ENCODE measurements around the gene BMPR1A. TPM values are rescaled to one million over a fixed set of nuclear protein-coding genes. Genes with fewer than 3 reads are reported as not detected.
"Not testable (repeated sequence)": the region's sequence is repeated elsewhere in the genome, so short reads cannot be mapped to it uniquely, and the experiment has no call there.

BMPR1A gene
- total and polyA plus RNA-seq, 4 donors = 38.1 to 84.0 (median 63.4) TPM

GRCh38 chr10:86862786-86863483 is 106.5 kb downstream of the BMPR1A start:
- Histone ChIP-seq H3K4me3 (ENCODE audit: low read depth, low read length) (no peak overlapping the region), H3K36me3 (ENCODE audit: control insufficient read depth, insufficient read depth, low read length) (no peaks in the 10 kb centered on the region), H3K9me3 (ENCODE audit: control insufficient read depth, insufficient read depth, low read length) (no peaks in the 10 kb centered on the region), H3K27ac (ENCODE audit: low read depth, low read length) (no peak overlapping the region), H3K4me1 (ENCODE audit: control insufficient read depth, insufficient read depth, low read length) (peaks cover 20% of the 10 kb centered on the region), H3K27me3 (ENCODE audit: control insufficient read depth, insufficient read depth, low read length) (no peaks in the 10 kb centered on the region)
- no peak for DNase-seq (ENCODE audit: low read depth in 4 of 6, low spot score in 6 of 6)
- 100% methylated on average over 3 of the region's 7 CpGs for WGBS (ENCODE audit: insufficient coverage)

- H3K36me3 ChIP-seq (ENCODE audit: control insufficient read depth, insufficient read depth, low read length) = no peaks in the 10 kb centered on the region
- H3K27ac ChIP-seq (ENCODE audit: low read depth, low read length) = no peak overlapping the region
- H3K4me3 ChIP-seq (ENCODE audit: low read depth, low read length) = no peak overlapping the region
- WGBS (ENCODE audit: insufficient coverage) = 33% methylated on average over 1 of the region's 3 CpGs
- H3K4me1 ChIP-seq (ENCODE audit: control insufficient read depth, insufficient read depth, low read length) = peaks cover 23% of the 10 kb centered on the region
- H3K9me3 ChIP-seq (ENCODE audit: control insufficient read depth, insufficient read depth, low read length) = no peaks in the 10 kb centered on the region
- no peaks in the 10 kb centered on the region for H3K27me3 ChIP-seq (ENCODE audit: control insufficient read depth, insufficient read depth, low read length)
- DNase-seq (ENCODE audit: low read depth in 4 of 6, low spot score in 6 of 6) = peak in 1 of 6 donors; percentile 82
Observed at GRCh38 chr10:86863484-86863842, 107.0 kb downstream of the BMPR1A start.

- H3K27ac ChIP-seq (ENCODE audit: low read depth, low read length) = peak overlapping the region; percentile 85
Observed at GRCh38 chr10:86865011-86865811, 108.8 kb downstream of the BMPR1A start.

GRCh38 chr10:86867149-86867548 is 110.7 kb downstream of the BMPR1A start:
- Histone ChIP-seq H3K27ac (ENCODE audit: low read depth, low read length) (peak overlapping the region; percentile 85), H3K4me1 (ENCODE audit: control insufficient read depth, insufficient read depth, low read length) (peaks cover 32% of the 10 kb centered on the region)
- 100% methylated on average over 2 of the region's 5 CpGs for WGBS (ENCODE audit: insufficient coverage)

More at GRCh38 chr10:86865011-86865811, 108.8 kb downstream of the BMPR1A start:
- H3K36me3 ChIP-seq (ENCODE audit: control insufficient read depth, insufficient read depth, low read length); DNase-seq (ENCODE audit: low read depth in 4 of 6, low spot score in 6 of 6); H3K9me3 ChIP-seq (ENCODE audit: control insufficient read depth, insufficient read depth, low read length); H3K27me3 ChIP-seq (ENCODE audit: control insufficient read depth, insufficient read depth, low read length); H3K4me3 ChIP-seq (ENCODE audit: low read depth, low read length): not testable (repeated sequence)
- WGBS (ENCODE audit: insufficient coverage) = 52% methylated on average over 5 of the region's 11 CpGs
- H3K4me1 ChIP-seq (ENCODE audit: control insufficient read depth, insufficient read depth, low read length) = peaks cover 27% of the 10 kb centered on the region

GRCh38 chr10:86868353-86868752 is 111.9 kb downstream of the BMPR1A start:
- H3K27me3 ChIP-seq (ENCODE audit: control insufficient read depth, insufficient read depth, low read length) = no peaks in the 10 kb centered on the region
- 28% methylated on average over 2 of the region's 6 CpGs for WGBS (ENCODE audit: insufficient coverage)
- peak; percentile 43 to 93 (median 74) for DNase-seq (ENCODE audit: low read depth in 4 of 6, low spot score in 6 of 6)
- no peaks in the 10 kb centered on the region for H3K9me3 ChIP-seq (ENCODE audit: control insufficient read depth, insufficient read depth, low read length)
- H3K27ac ChIP-seq (ENCODE audit: low read depth, low read length) = peak overlapping the region; percentile 80
- no peaks in the 10 kb centered on the region for H3K36me3 ChIP-seq (ENCODE audit: control insufficient read depth, insufficient read depth, low read length)
- peaks cover 29% of the 10 kb centered on the region for H3K4me1 ChIP-seq (ENCODE audit: control insufficient read depth, insufficient read depth, low read length)
- no peak overlapping the region for H3K4me3 ChIP-seq (ENCODE audit: low read depth, low read length)

More at GRCh38 chr10:86867149-86867548, 110.7 kb downstream of the BMPR1A start:
- Histone ChIP-seq H3K27me3 (ENCODE audit: control insufficient read depth, insufficient read depth, low read length) (no peaks in the 10 kb centered on the region), H3K36me3 (ENCODE audit: control insufficient read depth, insufficient read depth, low read length) (no peaks in the 10 kb centered on the region), H3K9me3 (ENCODE audit: control insufficient read depth, insufficient read depth, low read length) (no peaks in the 10 kb centered on the region), H3K4me3 (ENCODE audit: low read depth, low read length) (no peak overlapping the region)
- DNase-seq (ENCODE audit: low read depth in 4 of 6, low spot score in 6 of 6) = no peak

GRCh38 chr10:86870679-86871078 is 114.3 kb downstream of the BMPR1A start:
- 82% methylated on average over 3 of the region's 3 CpGs for WGBS (ENCODE audit: insufficient coverage)

GRCh38 chr10:86871563-86872183 is 115.3 kb downstream of the BMPR1A start:
- Histone ChIP-seq H3K27ac (ENCODE audit: low read depth, low read length) (no peak overlapping the region), H3K36me3 (ENCODE audit: control insufficient read depth, insufficient read depth, low read length) (peaks cover 6% of the 10 kb centered on the region), H3K4me3 (ENCODE audit: low read depth, low read length) (no peak overlapping the region), H3K9me3 (ENCODE audit: control insufficient read depth, insufficient read depth, low read length) (no peaks in the 10 kb centered on the region), H3K27me3 (ENCODE audit: control insufficient read depth, insufficient read depth, low read length) (no peaks in the 10 kb centered on the region), H3K4me1 (ENCODE audit: control insufficient read depth, insufficient read depth, low read length) (peaks cover 11% of the 10 kb centered on the region)
- DNase-seq (ENCODE audit: low read depth in 4 of 6, low spot score in 6 of 6) = peak in 1 of 6 donors; percentile 27
- 100% methylated on average over 1 of the region's 5 CpGs for WGBS (ENCODE audit: insufficient coverage)

More at GRCh38 chr10:86870679-86871078, 114.3 kb downstream of the BMPR1A start:
- Histone ChIP-seq H3K4me3 (ENCODE audit: low read depth, low read length) (no peak overlapping the region), H3K36me3 (ENCODE audit: control insufficient read depth, insufficient read depth, low read length) (no peaks in the 10 kb centered on the region), H3K27me3 (ENCODE audit: control insufficient read depth, insufficient read depth, low read length) (no peaks in the 10 kb centered on the region), H3K4me1 (ENCODE audit: control insufficient read depth, insufficient read depth, low read length) (peaks cover 18% of the 10 kb centered on the region), H3K9me3 (ENCODE audit: control insufficient read depth, insufficient read depth, low read length) (no peaks in the 10 kb centered on the region), H3K27ac (ENCODE audit: low read depth, low read length) (no peak overlapping the region)
- no peak for DNase-seq (ENCODE audit: low read depth in 4 of 6, low spot score in 6 of 6)

GRCh38 chr10:86872757-86873156 is 116.3 kb downstream of the BMPR1A start:
- no peak overlapping the region for H3K27ac ChIP-seq (ENCODE audit: low read depth, low read length)
- no peaks in the 10 kb centered on the region for H3K9me3 ChIP-seq (ENCODE audit: control insufficient read depth, insufficient read depth, low read length)
- no peak overlapping the region for H3K4me3 ChIP-seq (ENCODE audit: low read depth, low read length)
- peaks cover 6% of the 10 kb centered on the region for H3K36me3 ChIP-seq (ENCODE audit: control insufficient read depth, insufficient read depth, low read length)
- DNase-seq (ENCODE audit: low read depth in 4 of 6, low spot score in 6 of 6) = peak in 1 of 6 donors; percentile 35
- H3K4me1 ChIP-seq (ENCODE audit: control insufficient read depth, insufficient read depth, low read length) = peaks cover 11% of the 10 kb centered on the region
- 27% methylated on average over 3 of the region's 4 CpGs for WGBS (ENCODE audit: insufficient coverage)
- H3K27me3 ChIP-seq (ENCODE audit: control insufficient read depth, insufficient read depth, low read length) = no peaks in the 10 kb centered on the region

GRCh38 chr10:86876748-86877147 is 120.3 kb downstream of the BMPR1A start:
- Histone ChIP-seq H3K36me3 (ENCODE audit: control insufficient read depth, insufficient read depth, low read length) (peaks cover 6% of the 10 kb centered on the region), H3K27ac (ENCODE audit: low read depth, low read length) (no peak overlapping the region), H3K9me3 (ENCODE audit: control insufficient read depth, insufficient read depth, low read length) (no peaks in the 10 kb centered on the region), H3K27me3 (ENCODE audit: control insufficient read depth, insufficient read depth, low read length) (no peaks in the 10 kb centered on the region), H3K4me1 (ENCODE audit: control insufficient read depth, insufficient read depth, low read length) (no peaks in the 10 kb centered on the region), H3K4me3 (ENCODE audit: low read depth, low read length) (no peak overlapping the region)
- peak in 1 of 6 donors; percentile 36 for DNase-seq (ENCODE audit: low read depth in 4 of 6, low spot score in 6 of 6)
- no CpG with 5 or more reads among the region's 2 CpGs for WGBS (ENCODE audit: insufficient coverage)

Data from spinal cord (tissue), 10 donors.